ENCODE measurements around the gene EXOC3L4. TPM values are rescaled to one million over a fixed set of nuclear protein-coding genes. Genes with fewer than 3 reads are reported as not detected.
A peak's percentile ranks its signal among the peaks of the same experiment; 100 is the strongest.

EXOC3L4 gene
- total RNA-seq, 1 experiment from 2014 or later = 1.7 TPM

DNA sequence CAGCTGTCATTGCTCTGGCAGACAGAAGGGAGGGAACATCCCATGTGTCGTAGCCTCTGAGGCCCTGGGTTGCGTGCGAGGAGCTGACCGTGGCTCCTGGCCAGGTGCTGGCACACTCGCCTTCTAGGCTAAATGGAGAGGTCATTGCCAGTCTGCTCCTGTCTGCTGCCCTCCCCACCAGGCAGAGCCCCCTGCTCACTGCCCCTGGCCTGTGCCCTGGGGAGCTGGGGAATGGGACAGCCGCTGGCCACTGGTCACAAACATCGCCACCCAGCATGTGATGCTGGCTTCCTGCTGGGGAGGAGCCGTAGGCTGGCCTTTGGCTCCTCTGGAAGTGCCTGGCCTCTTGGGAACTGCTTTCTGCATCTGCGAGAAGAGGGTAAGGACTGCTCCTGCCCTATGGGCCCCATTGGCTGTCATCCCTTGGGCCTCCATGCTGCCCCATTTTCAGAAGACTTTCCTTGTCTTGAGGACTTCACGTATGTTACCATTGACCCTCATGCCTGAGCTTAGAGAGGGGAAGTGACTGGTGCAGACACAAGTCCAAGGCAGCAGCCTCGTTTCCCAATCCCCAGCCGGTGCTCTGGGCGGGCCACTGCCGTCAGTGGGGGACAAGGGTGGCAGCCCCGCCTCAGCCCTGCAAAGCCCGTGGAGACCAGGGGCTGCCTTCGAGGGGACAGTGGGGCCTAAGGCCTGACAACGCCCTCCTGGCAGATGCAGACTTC, 26.8 kb downstream of the EXOC3L4 start:
- CTCF ChIA-PET = interaction anchor here (1.8 kb wide), 1 partner anchor 16 kb away, joined by 7 read pairs; no protein-coding TSS in a partner anchor
- Histone ChIP-seq H3K4me1 (replicated peaks; ENCODE audit: insufficient read depth) (peaks cover 60% of the 10 kb centered on the region), H3K4me2 (peak overlapping the region; percentile 99), H3K9me3 (ENCODE audit: insufficient read depth, low read depth) (no peaks in the 10 kb centered on the region), H2AFZ (no peak overlapping the region), H3K27ac (peak overlapping the region; percentile 39), H3K9me2 (ENCODE audit: insufficient read depth) (no peaks in the 10 kb centered on the region), H3F3A (ENCODE audit: insufficient read depth, low read depth) (peaks cover 59% of the 10 kb centered on the region), H3K79me2 (ENCODE audit: low read depth) (peaks cover 34% of the 10 kb centered on the region), H3K4me3 (no peak overlapping the region), H3K36me3 (ENCODE audit: low read depth) (peaks cover 22% of the 10 kb centered on the region), H4K20me1 (ENCODE audit: insufficient read depth) (peaks cover 24% of the 10 kb centered on the region), H3K27me3 (ENCODE audit: insufficient read depth, low read depth) (no peaks in the 10 kb centered on the region)
- POLR2A ChIA-PET (ENCODE audit: unreplicated experiment) = no interaction called here
- peak in 1 of 2 experiments; percentile 58 for DNase-seq
- intact Hi-C loops (cut with micrococcal nuclease; ENCODE audit: unreplicated experiment) = no loop called here
- BruUV-seq (replicated peaks) = no TSS peak
- TF ChIP-seq, protein P1, sequence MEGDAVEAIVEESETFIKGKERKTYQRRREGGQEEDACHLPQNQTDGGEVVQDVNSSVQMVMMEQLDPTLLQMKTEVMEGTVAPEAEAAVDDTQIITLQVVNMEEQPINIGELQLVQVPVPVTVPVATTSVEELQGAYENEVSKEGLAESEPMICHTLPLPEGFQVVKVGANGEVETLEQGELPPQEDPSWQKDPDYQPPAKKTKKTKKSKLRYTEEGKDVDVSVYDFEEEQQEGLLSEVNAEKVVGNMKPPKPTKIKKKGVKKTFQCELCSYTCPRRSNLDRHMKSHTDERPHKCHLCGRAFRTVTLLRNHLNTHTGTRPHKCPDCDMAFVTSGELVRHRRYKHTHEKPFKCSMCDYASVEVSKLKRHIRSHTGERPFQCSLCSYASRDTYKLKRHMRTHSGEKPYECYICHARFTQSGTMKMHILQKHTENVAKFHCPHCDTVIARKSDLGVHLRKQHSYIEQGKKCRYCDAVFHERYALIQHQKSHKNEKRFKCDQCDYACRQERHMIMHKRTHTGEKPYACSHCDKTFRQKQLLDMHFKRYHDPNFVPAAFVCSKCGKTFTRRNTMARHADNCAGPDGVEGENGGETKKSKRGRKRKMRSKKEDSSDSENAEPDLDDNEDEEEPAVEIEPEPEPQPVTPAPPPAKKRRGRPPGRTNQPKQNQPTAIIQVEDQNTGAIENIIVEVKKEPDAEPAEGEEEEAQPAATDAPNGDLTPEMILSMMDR (conservative IDR thresholded peaks at IDR 0.05) = no peak
- TF ChIP-seq EZH2 (IDR thresholded peaks at IDR 0.05; ENCODE audit: low read depth) = no peak

DNA sequence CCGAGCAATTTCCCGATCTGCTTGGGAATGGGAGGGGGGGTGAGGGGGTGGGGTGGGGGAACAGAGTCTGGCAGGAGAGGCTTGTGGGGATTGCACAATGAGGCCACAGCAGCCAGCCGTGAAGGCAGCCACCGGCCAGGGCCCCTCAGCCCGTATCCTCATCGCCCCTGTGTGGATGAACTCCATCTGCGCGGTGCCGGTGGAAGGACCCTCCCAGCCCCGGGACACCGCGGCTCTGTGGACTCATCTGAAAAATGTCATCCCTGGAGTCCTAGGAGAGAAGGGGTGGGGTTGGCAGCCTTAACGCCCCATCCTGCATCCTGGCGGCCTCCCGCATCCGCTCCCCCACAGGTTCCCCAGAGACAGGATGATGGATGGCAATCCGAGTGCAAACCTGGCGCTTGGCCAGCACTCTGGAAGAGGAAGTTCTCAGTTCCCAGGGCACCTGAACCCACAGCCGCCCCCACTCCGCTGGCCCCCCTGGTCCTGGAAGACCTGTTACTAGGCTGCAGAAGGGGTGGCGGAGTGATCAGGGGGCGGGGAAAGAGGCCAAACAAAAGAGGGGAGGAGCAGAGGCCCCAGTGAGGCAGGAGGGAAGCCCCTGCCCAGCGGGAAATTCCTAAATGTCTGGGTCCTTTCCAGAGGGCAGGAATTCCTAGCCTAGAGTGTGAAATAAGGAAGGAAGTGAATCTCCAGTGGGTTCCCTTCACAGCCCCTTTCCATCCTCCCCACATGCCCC, 27.5 kb downstream of the EXOC3L4 start:
- CTCF ChIA-PET = interaction anchor here (1.8 kb wide), 1 partner anchor 17 kb away, joined by 7 read pairs; no protein-coding TSS in a partner anchor
- H3K36me3 ChIP-seq (ENCODE audit: low read depth) = peaks cover 26% of the 10 kb centered on the region
- peak overlapping the region; percentile 86 for H3K27ac ChIP-seq
- intact Hi-C loops (cut with micrococcal nuclease; ENCODE audit: unreplicated experiment) = loop anchor here (1.0 kb wide), 2 partner anchors 17 to 44 kb away; no protein-coding TSS in a partner anchor
- DNase-seq = peak; percentile 100
- H3K4me2 ChIP-seq = peak overlapping the region; percentile 99
- no peaks in the 10 kb centered on the region for H3K9me2 ChIP-seq (ENCODE audit: insufficient read depth)
- H3K4me3 ChIP-seq = peak overlapping the region; percentile 81
- POLR2A ChIA-PET (ENCODE audit: unreplicated experiment) = no interaction called here
- H3K27me3 ChIP-seq (ENCODE audit: insufficient read depth, low read depth) = no peaks in the 10 kb centered on the region
- H4K20me1 ChIP-seq (ENCODE audit: insufficient read depth) = peaks cover 28% of the 10 kb centered on the region
- H3K4me1 ChIP-seq (replicated peaks; ENCODE audit: insufficient read depth) = peaks cover 55% of the 10 kb centered on the region
- H2AFZ ChIP-seq = peak overlapping the region; percentile 65; the same call in 1 of the 2 replicates
- no peaks in the 10 kb centered on the region for H3K9me3 ChIP-seq (ENCODE audit: insufficient read depth, low read depth)
- peaks cover 40% of the 10 kb centered on the region for H3K79me2 ChIP-seq (ENCODE audit: low read depth)
- TF ChIP-seq EZH2 (IDR thresholded peaks at IDR 0.05; ENCODE audit: low read depth) = no peak
- TF ChIP-seq, protein P1 (conservative IDR thresholded peaks at IDR 0.05) = no peak
- peaks cover 56% of the 10 kb centered on the region for H3F3A ChIP-seq (ENCODE audit: insufficient read depth, low read depth)
- BruUV-seq (replicated peaks) = no TSS peak

DNA sequence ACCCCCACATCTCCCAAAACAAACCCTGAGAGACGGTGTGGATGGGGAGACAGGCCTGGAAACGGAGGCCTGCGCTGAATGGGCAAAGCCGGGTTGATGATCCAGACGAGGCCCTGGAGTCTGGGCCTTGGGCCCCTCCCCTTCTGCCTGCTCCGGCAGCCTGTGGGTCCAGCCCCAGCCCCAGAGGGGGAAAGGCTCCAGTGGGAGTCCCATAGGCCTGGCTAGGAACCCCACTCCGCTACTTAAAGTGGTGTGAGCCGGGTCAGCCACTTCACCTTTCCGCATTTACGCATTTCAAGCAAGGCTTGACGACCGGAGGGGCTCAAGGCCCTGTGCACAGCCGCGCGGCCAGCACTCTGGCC, 28.0 kb downstream of the EXOC3L4 start:
- POLR2A ChIA-PET (ENCODE audit: unreplicated experiment) = no interaction called here
- DNase-seq = peak in 1 of 2 experiments; percentile 73
- TF ChIP-seq, protein P1 (conservative IDR thresholded peaks at IDR 0.05) = 0 out of 2 replicates have a peak, but pooled peaks have one; percentile 22
- TF ChIP-seq EZH2 (IDR thresholded peaks at IDR 0.05; ENCODE audit: low read depth) = no peak
- TSS peak; percentile 36 for BruUV-seq (replicated peaks)
- Histone ChIP-seq H3K9me2 (ENCODE audit: insufficient read depth) (no peaks in the 10 kb centered on the region), H3K4me2 (peak overlapping the region; percentile 99), H3K4me3 (peak overlapping the region; percentile 81), H3F3A (ENCODE audit: insufficient read depth, low read depth) (peaks cover 57% of the 10 kb centered on the region), H3K27ac (peak overlapping the region; percentile 86), H4K20me1 (ENCODE audit: insufficient read depth) (peaks cover 30% of the 10 kb centered on the region), H3K27me3 (ENCODE audit: insufficient read depth, low read depth) (no peaks in the 10 kb centered on the region), H3K79me2 (ENCODE audit: low read depth) (peaks cover 43% of the 10 kb centered on the region), H3K4me1 (replicated peaks; ENCODE audit: insufficient read depth) (peaks cover 52% of the 10 kb centered on the region), H3K9me3 (ENCODE audit: insufficient read depth, low read depth) (no peaks in the 10 kb centered on the region), H2AFZ (peak overlapping the region; percentile 65), H3K36me3 (ENCODE audit: low read depth) (peaks cover 29% of the 10 kb centered on the region)
- CTCF ChIA-PET = no interaction called here
- intact Hi-C loops (cut with micrococcal nuclease; ENCODE audit: unreplicated experiment) = loop anchor here (1.0 kb wide), 2 partner anchors 17 to 44 kb away; no protein-coding TSS in a partner anchor
